Fibroblast of pulmonary artery (primary cell): ENCODE data around the gene MCOLN1.

Experiments used
- DNase-seq: peaks from one replicate; pipeline ENCODE4 v3.0.0-alpha.2; 2010; ENCODE audit warnings: low read depth
- H3K4me3 ChIP-seq: replicated peaks from 2 replicates; pipeline ENCODE4 v1.5.1; 2011; ENCODE audit warnings: low read depth, mild to moderate bottlenecking, control low read depth, low read length, moderate library complexity
- CTCF ChIP-seq: IDR thresholded peaks from 2 replicates; pipeline ENCODE4 v1.5.1; 2011; ENCODE audit warnings: mild to moderate bottlenecking, control low read depth, low read length, inconsistent platforms; ENCODE audit errors: missing control alignments

The MCOLN1 gene

GRCh38 chr19:7550987-7551761 is 28.8 kb downstream of the MCOLN1 start:
- peak; percentile 52 for DNase-seq
- H3K4me3 ChIP-seq, result no peak overlapping the region
- no peak for TF ChIP-seq CTCF

GRCh38 chr19:7552781-7553180 is 30.4 kb downstream of the MCOLN1 start:
- no peak for DNase-seq
- no peak overlapping the region for H3K4me3 ChIP-seq
- TF ChIP-seq CTCF, result no peak

- TF ChIP-seq CTCF, result no peak
- H3K4me3 ChIP-seq, result no peak overlapping the region
- DNase-seq, result no peak
Measured at GRCh38 chr19:7554565-7554964, 32.1 kb downstream of the MCOLN1 start.

- no peak overlapping the region for H3K4me3 ChIP-seq
- DNase-seq, result no peak
- no peak for TF ChIP-seq CTCF
Measured at GRCh38 chr19:7554990-7555864, 32.8 kb downstream of the MCOLN1 start.

GRCh38 chr19:7556696-7557315 is 34.4 kb downstream of the MCOLN1 start:
- no peak overlapping the region for H3K4me3 ChIP-seq
- no peak for TF ChIP-seq CTCF
- no peak for DNase-seq

- no peak overlapping the region for H3K4me3 ChIP-seq
- no peak for DNase-seq
- TF ChIP-seq CTCF, result no peak
Measured at GRCh38 chr19:7558667-7559066, 36.2 kb downstream of the MCOLN1 start.
